HG03097 (cell line): ENCODE measurements around the gene NUTM1.
"Not testable (repeated sequence)": the region's sequence is repeated elsewhere in the genome, so short reads cannot be mapped to it uniquely, and the experiment has no call there.

Source experiments
- ATAC-seq: cut with Tn5 transposase; IDR thresholded peaks from one replicate; pipeline ENCODE4 v1.9.1; 2021; ENCODE audit not compliant: unreplicated experiment, low FRiP score

Gene NUTM1

DNA sequence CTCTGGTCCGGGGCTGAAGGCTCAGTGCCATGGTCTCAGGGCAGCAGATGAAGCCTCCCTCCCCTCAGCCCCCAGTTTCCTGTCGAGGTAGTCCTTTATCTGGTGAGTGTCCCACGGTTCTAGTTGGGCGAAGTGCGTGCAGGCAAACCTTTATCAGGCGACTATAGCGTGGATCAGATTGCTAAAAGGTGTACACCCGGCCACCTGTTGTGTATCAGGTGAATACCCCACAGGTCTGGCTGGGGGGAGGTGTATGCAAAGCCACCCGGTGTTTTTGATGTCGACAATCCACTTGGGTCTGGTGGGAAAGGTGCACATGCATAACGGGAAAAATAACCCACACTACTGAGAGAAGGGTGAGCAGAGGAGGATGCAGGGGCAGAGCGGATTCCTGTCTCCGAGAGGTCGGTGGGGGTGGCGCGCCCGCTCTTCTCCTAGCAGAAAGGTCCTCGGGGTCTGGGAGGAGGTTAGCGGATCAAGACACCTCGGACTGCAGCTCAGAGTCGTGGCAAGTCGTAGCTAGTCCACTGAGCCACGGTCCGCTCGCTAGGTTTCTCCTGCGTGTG, 6.0 kb upstream of the NUTM1 start:
- ATAC-seq: peak; percentile 4

- peak; percentile 60 for ATAC-seq
Measured at GRCh38 chr15:34337557-34338306, 5.4 kb upstream of the NUTM1 start, which contains the start of gene SLC12A6. TSS of gene SLC12A6 (minus strand) at chr15:34337781. CDS start at chr15:34336680, 1,101 bp downstream.

DNA sequence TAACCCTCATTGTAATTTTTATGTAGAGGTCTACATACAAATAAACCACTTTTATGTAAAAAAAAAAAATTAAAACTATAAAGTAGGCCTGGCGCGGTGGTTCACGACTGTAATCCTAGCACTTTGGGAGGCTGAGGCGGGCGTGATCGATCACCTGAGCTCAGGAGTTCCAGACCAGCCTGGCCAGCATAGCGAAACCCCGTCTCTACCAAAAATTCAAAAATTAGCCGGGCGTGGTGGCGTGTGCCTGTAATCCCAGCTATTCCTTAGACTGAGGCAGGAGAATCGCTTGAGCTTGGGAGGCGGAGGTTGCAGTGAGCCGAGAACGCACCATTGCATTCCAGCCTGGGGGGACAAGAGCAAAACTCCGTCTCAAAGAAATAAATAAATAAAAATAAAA, 4.8 kb upstream of the NUTM1 start:
- ATAC-seq: no peak

DNA sequence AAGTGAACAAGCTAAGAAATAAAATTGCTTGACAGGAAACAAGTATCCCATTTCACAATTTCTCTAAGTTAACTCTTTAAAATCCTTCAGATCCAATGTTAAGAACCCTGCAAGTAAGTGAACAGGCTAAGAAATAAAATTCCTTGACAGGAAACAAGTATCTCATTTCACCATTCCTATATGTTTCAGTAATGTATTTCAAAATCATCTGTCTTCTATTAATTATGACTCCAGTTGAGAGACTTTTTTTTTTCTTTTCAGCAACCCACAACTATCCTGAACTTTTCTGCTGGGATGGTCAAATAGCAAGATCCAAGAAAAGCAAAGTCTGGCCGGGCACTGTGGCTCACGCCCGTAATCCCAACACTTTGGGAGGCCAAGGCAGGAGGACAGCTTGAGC, 3.2 kb upstream of the NUTM1 start:
- ATAC-seq: no peak

- ATAC-seq: no peak
Measured at GRCh38 chr15:34341381-34342212, 1.5 kb upstream of the NUTM1 start.

DNA sequence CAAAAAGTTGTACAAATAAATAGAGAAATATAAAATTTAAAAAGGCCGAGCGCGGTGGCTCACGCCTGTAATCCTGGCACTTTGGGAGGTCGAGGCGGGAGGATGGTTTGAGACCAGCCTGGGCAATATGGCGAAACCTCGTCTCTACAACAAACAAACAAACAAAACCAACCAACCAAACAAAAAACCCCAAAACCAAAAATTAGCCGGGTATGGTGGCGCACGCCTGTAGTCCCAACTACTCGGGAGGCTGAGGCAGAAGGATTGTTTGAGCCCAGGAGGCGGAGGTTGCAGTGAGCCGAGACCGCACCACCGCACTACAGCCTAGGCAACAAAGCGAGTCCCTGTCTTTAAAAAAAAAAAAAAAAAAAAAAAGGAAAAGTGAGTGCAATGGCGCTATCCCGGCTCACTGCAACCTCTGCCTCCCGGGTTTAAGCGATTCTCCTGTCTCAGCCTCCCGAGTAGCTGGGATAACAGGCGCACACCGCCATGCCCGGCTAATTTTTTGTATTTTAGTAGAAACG, 840 bp upstream of the NUTM1 start:
- ATAC-seq: not testable (repeated sequence)

- ATAC-seq: no peak
Measured at GRCh38 chr15:34347951-34348638, 5.0 kb downstream of the NUTM1 start.

GRCh38 chr15:34348735-34349300, 5.7 kb downstream of the NUTM1 start:
- ATAC-seq: no peak

DNA sequence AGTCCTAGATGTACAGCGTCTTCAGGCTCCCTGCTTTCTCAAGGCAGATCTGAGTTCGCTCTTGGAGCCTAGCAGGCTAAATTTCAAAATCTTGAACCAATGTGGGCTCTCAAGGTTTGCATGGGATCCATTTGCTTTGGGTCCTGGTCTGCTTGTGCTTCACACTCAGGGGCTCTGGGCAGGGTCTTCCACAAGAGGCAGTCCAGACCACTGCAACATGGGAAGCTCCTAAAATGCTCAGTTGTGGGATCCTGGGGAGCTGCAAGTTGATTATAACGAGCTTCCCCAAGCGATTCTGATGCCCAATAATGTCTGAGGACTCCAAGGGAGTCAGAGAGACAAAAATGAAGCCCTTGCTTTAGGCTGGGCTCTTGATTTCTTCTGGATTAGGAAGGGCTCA, 6.7 kb downstream of the NUTM1 start:
- no peak for ATAC-seq

DNA sequence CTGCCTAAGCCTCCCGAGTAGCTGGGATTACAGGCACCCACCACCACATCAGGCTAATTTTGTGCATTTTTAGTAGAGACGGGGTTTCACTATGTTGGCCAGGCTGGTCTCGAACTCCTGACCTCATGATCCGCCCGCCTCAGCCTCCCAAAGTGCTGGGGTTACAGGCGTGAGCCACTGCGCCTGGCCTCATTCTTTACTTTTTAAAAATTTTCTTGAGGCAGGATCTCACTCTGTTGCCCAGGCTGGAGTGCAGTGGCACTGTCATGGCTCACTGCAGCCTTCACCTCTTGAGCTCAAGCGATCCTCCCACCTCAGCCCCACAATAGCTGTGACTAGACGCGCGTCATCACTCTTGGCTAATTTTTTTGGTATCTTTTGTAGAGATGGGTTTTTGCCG, 9.9 kb downstream of the NUTM1 start:
- ATAC-seq: not testable (repeated sequence)

- ATAC-seq: no peak
Measured at GRCh38 chr15:34353627-34354026, 10.5 kb downstream of the NUTM1 start.

GRCh38 chr15:34354286-34354685, 11.2 kb downstream of the NUTM1 start:
- ATAC-seq: no peak

DNA sequence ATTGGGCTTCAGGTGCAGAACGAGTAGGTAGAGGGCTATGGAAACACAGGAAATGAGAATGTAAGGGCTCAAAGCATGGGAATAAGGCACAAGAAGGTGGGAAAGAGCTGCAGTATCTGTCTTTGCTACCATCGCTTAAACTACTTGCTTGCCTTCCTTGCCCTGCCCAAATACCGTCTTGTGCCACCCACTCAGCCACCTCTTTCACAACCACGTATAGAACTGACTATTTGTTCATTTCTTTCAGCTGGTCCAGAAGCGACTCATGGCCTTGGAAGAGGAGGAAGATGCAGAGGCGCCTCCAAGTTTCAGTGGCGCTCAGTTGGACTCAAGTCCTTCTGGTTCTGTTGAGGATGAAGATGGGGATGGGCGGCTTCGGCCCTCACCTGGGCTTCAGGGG, 12.1 kb downstream of the NUTM1 start:
- no peak for ATAC-seq

GRCh38 chr15:34357653-34358052, 14.5 kb downstream of the NUTM1 start:
- no peak for ATAC-seq

- ATAC-seq: no peak
Measured at GRCh38 chr15:34358367-34358766, 15.3 kb downstream of the NUTM1 start.

DNA sequence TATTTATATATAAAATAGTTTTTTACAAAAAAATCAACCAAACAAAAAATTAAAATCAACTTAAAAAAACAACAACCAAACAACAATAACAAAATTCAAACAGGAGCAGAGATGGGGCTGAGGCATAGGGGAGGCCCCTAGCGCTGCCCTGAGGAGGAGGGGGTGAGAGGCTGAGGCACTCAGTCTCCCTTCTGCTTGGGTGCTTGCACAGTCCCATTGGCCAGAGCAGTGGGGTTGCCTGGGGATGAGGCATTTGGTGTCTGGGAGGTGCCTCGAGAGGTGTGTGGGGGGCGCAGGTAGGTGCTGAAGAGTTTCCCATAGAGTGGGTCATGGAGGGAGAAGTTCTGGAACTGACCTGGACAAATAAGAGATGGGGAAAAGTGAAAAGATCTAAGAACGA, 15.8 kb downstream of the NUTM1 start:
- ATAC-seq: no peak

GRCh38 chr15:34359416-34359815, 16.3 kb downstream of the NUTM1 start:
- ATAC-seq: no peak

- ATAC-seq: no peak
Measured at GRCh38 chr15:34360298-34360697, 17.2 kb downstream of the NUTM1 start.

DNA sequence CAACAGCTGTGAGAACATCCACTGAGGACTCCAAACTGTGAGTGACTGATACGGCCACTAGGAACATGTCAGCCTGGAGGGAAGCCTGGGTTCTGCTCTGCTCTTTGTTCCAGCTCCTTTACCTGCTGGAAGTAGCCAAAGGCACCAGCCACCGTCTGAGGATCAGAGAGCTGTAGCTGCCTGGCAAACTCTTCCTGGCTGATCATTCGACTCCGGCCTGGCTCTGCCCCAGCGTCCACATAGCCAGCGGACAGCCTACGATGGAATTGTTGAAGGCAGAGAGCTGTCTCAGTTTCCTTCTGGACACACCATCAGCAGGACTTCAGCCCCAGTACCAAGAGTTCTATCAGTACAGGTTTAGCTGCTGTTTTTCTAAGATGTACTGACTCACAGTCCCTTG, 18.2 kb downstream of the NUTM1 start:
- ATAC-seq: no peak

DNA sequence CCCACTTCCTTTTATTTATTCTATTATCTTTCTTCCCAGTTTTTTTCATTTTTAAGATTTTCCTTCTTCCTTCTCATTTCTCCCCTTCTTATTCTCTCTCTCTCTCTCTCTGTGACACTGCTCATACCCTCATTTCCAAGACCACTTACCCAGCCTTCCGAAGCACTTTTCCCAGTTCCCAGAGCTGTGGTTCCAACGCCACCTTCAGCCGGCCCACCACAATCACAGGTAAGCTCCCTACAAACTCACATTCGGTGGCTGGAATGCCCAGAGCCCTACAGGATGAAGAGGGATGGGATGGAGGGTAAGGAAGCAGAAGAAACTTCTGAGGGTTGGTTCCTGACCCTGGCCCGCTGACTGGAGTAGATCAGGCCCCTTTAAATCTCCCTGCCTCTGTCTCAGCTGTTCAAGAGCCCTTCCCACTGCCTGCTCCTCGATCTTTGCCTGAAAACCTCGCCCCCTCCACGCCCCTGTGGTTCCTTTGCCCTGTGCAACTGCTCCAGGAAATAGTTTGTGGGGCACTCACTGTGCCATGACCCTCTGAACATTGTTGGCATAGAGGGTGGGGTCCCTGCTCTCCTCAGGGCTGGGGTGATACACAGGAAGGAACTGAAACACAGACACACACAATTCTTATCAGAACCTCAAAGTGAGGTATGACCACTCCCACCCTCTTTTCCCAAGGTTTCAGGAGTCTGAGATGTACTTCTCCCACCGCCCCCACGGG, 19.1 kb downstream of the NUTM1 start:
- no peak for ATAC-seq
